GM21723 (cell line): Measurements from ENCODE around the gene SPOCK1.
"Not testable (repeated sequence)": the region's sequence is repeated elsewhere in the genome, so short reads cannot be mapped to it uniquely, and the experiment has no call there.

Source experiments
- ATAC-seq: cut with Tn5 transposase; IDR thresholded peaks from one replicate; pipeline ENCODE4 v1.9.1; 2021; ENCODE audit warnings: mild to moderate bottlenecking, moderate library complexity; ENCODE audit not compliant: unreplicated experiment

SPOCK1 gene

DNA sequence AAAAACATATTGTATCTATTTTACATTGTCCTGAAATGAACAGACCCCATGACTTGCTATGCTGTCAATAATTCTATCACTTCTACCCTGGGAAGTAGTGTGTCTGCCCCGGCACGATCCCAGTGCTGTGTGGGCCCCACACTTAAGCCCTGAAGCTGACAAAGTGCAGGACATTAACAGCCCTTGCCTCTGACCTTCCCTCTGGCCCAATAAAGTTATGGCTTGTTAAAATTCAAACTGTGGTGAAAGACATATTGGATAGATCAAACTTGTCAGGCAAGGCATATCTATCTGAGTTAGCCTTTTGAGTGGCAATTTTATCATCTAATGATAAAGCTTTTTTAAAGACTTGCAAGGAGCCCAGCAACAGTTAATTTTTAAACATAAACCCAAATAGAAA is 229.2 kb downstream of the SPOCK1 start:
- no peak for ATAC-seq

DNA sequence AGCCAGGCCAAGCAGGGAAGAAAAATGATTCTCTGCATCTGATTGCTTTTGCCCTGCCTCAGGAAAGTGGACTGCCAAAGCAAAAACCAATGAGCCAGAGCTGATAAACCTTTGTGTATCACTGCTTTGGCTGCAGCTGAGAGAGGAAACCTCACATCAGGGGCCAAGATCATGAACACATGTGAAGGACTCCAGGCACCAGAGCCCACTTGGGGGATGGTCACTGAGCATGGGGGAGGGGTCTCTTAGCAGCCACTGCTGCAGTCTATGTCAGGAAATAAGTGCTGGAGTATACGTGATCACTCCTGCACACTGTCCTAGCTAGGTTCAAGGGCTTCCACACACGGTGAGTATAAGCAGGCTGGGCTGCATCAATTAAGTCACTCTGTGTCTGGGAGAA is 229.9 kb downstream of the SPOCK1 start:
- ATAC-seq: no peak

DNA sequence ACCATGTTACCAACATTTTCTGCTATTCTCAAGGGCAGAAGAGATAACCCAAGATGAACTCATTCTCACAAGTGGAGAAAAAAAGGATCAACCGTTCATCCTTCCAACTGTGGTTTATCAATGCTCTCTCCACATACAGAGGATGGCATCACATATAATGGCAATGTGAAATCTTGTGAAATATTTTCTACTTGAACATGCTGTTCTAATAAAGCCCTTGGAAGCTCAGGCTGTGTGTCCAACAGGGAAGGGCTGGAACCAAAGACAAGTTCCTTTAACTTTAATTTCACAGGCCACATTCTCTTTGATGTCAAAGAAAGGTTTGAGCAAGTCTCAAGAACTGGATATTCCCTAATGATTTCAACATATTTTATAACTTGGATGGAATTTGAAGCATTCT is 230.5 kb downstream of the SPOCK1 start:
- no peak for ATAC-seq

GRCh38 chr5:137266186-137266585 is 232.9 kb downstream of the SPOCK1 start:
- no peak for ATAC-seq

GRCh38 chr5:137265457-137265856 is 233.7 kb downstream of the SPOCK1 start:
- ATAC-seq: no peak

DNA sequence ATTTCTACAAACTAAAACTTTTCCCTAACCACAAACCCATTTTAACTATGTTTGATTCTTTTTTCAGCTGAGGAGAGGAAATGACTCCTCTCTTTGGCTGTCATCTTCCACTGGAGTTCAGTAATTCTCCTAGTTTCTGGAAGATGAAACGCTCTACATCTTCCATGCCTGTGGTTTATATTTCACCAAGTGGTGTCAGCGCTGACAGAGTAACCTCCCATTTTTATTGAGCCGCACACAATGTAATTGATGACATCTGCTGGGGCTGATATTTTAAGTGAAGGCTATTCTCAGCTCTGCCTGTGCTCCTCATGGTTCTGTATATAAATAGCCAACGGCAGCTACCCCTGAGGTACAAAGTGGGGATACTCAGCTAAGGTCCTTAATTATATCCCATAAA is 234.6 kb downstream of the SPOCK1 start:
- ATAC-seq: no peak

DNA sequence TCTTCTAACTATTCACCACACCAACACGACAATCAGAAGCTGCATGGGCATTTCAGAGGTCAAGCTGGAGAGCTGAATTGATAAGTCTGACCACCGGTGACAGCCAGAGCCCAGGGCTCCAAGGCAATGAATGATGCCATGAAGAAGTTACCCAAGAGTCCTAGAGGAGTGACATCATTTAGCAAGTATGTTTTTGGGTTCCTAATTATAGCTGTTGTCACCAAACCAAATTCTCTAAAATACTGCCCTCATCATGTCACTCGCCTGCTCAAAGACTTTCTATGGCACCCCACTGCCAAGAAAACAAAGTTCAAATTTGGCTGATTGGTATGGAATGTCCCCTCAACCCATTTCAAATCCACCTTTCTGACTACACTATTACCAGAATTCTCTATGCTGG is 235.1 kb downstream of the SPOCK1 start:
- no peak for ATAC-seq

DNA sequence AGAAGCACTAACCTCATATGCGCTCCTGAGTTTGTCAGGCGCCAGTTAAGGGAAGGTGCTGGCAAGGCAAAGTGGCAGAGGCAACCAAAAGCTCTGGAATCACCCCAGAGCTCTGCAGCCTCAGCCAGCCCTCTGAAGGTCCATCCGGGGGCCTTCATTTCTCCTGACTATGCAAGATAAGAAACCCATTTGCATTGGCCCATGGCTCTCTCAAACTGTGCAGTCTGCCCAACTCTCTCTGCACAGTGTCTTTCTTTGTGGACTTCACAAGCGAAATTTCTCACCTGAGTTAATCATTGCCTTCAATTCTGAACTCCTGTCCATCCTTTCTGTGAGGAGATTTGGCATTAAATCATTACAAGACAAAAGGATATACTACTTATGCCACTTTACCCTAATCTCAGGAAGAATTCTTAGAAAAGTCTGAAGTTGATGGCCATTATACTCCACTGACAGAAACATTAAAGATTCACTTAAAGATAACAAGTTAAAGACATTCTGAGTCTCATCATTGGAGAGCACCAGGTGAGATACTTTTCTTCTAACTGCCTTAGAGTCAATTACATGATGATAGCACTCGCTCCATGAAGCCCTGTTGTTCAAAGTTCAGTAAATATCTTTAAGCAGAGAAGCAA is 235.6 kb downstream of the SPOCK1 start:
- no peak for ATAC-seq

- ATAC-seq: no peak
These were observed 236.3 kb downstream of the SPOCK1 start for GRCh38 chr5:137262818-137263217.

- ATAC-seq: no peak
These were observed 238.1 kb downstream of the SPOCK1 start for GRCh38 chr5:137260820-137261695.

GRCh38 chr5:137259115-137259514 is 240.0 kb downstream of the SPOCK1 start:
- not testable (repeated sequence) for ATAC-seq

DNA sequence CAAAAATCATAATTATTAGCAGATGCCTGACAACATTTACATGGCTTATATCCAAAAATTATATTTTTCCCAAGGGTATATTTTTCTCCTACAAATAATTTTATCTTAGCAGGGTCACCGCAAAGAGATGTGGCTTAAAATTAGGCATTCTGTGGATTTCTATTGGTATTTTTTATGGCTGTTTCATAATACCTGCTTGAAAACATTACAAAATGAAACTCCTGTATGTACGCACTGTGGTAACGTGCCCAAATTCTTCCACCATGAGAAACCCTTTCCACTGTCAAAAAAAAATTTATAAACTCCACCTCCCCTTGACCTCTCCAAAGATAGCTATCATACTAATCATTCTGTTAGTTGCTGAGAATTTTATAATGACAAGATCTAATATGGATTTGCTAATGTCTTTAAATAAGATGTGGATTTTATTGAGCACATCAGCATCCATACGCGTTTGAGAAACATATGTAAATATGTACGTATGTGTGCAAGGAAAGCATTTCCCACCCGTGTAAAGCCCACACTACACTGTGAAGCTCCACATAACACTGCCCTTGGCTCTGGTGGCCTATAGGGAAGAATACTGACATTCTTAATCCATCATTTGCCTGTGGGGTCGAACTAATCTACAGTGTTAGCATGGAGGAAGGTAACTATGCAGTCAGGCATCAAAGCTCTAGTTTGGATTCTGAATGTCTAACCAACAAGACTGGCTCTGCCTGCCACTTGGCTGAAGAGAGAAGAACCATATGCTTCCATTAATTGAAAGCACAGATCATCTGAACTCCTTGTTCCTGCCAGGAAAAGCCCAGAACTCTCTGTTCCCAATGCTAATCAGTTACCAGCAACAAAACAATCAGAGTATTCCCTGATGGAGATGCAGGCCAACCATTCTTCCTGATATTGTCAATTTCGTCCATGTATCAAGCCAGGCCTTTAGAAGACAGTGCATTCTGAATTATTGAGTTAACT is 244.7 kb downstream of the SPOCK1 start:
- ATAC-seq: no peak

DNA sequence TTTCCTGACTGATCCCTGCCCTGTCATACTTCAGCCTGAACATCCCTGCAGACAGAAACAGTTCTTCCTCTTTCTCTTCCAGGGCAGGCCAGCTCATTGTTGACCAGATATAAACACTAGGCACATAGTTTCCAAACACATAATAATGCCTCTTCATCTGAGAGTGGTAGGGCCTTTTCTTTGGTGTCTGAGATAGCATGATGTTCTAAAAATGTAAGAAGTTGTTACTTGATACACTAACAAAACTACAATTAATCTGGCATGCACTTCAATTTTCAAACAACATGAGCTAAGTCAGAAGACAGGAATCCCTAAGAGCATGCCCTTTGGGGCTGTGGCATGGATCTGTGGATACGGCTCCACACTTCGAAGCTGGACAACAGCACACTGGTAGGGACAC is 246.6 kb downstream of the SPOCK1 start:
- ATAC-seq: no peak

DNA sequence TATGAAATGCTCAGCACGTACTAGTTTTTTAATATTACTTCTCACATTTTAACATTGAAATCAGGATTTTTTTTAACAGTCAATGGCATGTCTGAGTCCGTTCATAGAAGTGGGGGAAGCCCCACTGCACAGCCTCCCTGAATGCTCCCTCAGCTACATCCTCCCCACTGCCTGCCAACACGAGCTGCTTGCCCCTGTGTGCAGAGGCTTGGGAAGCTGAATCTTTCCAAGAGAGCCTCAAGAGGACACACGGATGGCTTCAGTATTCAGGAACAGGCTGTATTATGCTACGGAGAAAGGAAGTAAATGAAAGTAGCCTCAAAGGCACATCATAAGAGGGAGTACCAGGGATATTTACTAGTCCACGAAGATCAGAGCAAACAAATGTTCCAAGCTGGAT is 248.7 kb downstream of the SPOCK1 start:
- ATAC-seq: no peak

GRCh38 chr5:137248527-137248926 is 250.6 kb downstream of the SPOCK1 start:
- ATAC-seq: no peak

GRCh38 chr5:137245438-137245837 is 253.7 kb downstream of the SPOCK1 start:
- no peak for ATAC-seq

- ATAC-seq: no peak
These were observed 258.8 kb downstream of the SPOCK1 start for GRCh38 chr5:137240285-137240684.

DNA sequence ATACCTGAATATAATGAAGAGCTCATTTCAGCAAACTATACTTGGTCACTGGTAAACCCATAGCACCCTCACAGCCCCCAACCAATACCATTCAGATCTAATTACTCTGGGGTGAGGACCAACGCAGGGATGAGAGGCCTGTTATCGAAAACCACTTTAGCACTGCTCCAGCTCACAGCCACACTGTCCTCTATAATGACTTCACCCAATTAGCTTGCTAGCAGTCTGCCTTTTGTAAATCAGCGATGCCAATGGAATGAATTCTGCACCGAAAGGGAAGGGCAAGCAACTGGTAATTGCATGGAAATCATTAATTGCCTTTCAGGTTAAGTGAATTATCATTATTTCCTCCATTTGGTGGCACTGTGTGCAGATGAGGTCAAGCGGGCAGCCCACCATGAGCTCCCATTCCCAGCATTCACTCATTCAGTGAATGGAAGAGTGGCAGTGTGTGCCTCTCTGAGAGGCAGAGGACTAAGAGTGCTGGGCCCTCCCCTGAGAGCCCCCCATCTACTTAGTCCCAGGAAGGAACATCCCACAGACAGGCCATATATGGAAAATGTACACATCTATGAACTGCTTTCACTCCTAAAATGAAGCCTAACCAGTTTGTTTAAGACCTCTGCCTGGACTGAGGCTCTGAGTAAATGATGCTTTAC is 262.1 kb downstream of the SPOCK1 start:
- no peak for ATAC-seq

DNA sequence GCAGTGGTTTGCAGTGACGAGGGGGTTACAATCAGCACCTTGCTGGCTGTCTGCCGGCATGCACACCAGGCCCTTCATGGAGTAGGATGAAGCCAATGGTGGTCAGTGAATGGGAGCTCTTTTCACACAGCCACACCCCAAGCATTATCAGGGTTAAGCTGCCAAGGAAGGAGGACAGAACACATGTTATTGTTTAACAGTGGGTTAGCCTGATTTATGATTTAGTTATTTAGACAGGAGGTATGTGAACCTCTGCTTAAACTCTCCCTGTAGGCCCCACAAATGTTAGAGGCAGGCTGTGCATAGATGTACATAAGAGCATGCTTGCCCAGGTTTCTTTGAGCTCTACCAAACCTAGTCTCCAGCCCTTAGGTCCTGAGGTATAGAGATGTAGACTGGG is 262.9 kb downstream of the SPOCK1 start:
- ATAC-seq: no peak

- no peak for ATAC-seq
These were observed 263.9 kb downstream of the SPOCK1 start for GRCh38 chr5:137234973-137235943.
